ENCODE results near the gene YOD1.

YOD1 gene

GRCh38 chr1:207015791-207016190 lies 35.2 kb downstream of the YOD1 start:
- no peak for DNase-seq (ENCODE audit: low read depth, low spot score)
- peak overlapping the region; percentile 99 for H3K27ac ChIP-seq

- H3K27ac ChIP-seq = no peak overlapping the region
- no peak for DNase-seq (ENCODE audit: low read depth, low spot score)
Measured at GRCh38 chr1:207014728-207015127, 36.3 kb downstream of the YOD1 start.

- no peak for DNase-seq (ENCODE audit: low read depth, low spot score)
- H3K27ac ChIP-seq = no peak overlapping the region
Measured at GRCh38 chr1:207013321-207014085, 37.5 kb downstream of the YOD1 start.

DNA sequence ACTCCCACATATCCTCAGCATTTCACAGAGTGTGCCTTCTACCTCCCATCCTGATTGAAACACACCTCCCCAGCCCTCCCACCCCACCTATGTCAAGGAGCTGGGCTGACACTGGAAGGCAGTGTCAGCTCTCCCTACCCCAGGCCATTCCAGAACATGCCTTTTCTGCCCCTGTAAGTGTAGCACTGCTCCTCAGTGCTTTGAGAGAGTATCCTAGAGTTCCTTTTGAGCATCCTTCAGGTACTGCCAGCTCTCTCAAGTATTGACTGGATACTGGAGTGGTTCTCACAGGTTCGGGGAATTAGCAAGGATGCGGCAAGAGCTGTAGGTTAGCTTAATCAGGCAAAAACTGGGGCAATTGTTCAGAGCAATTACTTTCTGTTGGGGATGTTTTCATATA lies 40.3 kb downstream of the YOD1 start:
- DNase-seq (ENCODE audit: low read depth, low spot score) = no peak
- no peak overlapping the region for H3K27ac ChIP-seq

DNA sequence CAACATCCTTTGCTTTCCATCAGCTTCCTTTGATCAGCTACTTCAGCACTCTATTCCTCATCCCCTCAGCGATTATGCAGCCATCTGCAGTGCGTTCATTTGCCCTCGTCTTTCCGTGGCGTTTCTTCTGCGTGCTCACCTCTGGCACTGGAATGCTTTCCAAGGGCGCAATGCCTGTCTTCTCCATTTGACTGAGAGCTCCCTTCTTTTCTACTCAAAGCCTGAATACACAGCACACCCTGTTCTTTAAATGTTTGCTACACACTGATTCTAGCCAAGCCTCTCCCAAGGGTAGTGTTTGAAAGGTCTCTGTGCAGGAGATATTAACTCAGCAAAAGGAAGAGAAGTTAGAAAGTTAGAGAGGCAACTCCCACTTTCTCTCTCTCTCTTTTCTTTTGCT lies 41.1 kb downstream of the YOD1 start:
- no peak for DNase-seq (ENCODE audit: low read depth, low spot score)

GRCh38 chr1:207009182-207009850 lies 41.7 kb downstream of the YOD1 start:
- peak overlapping the region; percentile 5 for H3K27ac ChIP-seq
- DNase-seq (ENCODE audit: low read depth, low spot score) = no peak

More for the DNA sequence above, 41.1 kb downstream of the YOD1 start:
- peak overlapping the region; percentile 5 for H3K27ac ChIP-seq

- peak overlapping the region; percentile 98 for H3K27ac ChIP-seq
- no peak for DNase-seq (ENCODE audit: low read depth, low spot score)
Measured at GRCh38 chr1:207007352-207008033, 43.5 kb downstream of the YOD1 start.

DNA sequence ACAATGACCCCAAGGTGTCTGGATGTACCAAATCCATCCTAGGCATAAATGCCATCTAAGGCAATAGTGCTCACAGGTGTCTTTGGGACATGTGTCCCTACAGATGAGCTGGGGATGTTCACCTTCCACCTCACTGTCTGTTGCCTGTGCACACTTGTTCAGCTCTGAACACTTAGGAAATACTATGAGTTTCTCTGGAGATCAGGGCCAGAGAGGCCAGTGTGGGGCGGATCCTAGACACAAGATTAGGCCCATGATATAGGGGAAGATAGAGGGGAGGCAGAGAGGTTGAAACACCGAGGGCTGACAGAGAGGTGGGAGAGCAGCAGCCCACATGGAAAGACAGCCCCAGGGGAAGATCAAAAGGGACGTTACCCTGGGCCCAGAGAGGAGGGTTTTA lies 44.1 kb downstream of the YOD1 start:
- H3K27ac ChIP-seq = peak overlapping the region; percentile 98
- no peak for DNase-seq (ENCODE audit: low read depth, low spot score)

DNA sequence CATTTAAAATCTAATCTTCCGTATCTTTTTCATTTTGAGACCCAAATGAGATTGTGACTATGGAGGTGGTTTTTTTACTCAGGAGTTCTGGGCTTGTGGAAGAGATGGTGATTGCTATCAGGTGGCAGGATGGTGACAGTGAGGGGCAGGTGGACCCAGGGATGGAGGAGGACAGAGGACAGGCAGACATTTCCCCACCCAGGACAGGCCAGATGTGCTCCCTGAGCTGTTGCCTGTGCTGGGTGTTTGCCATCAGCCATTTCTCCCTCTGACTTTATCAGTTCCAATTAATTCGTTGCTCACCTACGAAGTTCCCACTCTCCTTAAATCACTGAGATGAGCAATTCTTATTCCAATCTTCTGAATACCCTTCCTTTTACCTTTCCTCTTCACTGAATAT lies 44.9 kb downstream of the YOD1 start:
- no peak for DNase-seq (ENCODE audit: low read depth, low spot score)
- peak overlapping the region; percentile 98 for H3K27ac ChIP-seq

- no peak for DNase-seq (ENCODE audit: low read depth, low spot score)
- peak overlapping the region; percentile 98 for H3K27ac ChIP-seq
Measured at GRCh38 chr1:207004931-207005830, 45.8 kb downstream of the YOD1 start.

DNA sequence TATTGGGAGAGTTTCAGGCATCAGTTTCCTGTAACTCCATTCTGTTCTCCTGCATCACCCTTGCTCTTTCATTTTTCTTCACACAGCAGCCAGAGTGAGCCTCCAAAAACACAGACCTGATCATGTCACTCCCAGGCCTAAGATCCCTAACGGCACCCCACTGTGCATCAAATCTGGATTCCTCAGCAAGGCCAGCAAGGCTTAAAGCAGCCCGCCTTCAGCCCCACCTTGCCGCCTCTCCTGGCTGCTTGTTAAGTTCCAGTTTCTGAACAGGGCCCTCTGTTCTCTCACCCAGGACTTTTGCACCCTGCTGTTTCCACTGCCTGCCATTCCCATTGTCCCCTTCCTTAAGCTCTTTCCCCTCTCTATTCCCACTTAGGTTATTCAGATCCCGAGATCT lies 47.8 kb downstream of the YOD1 start:
- H3K27ac ChIP-seq = peak overlapping the region; percentile 98
- DNase-seq (ENCODE audit: low read depth, low spot score) = no peak

DNA sequence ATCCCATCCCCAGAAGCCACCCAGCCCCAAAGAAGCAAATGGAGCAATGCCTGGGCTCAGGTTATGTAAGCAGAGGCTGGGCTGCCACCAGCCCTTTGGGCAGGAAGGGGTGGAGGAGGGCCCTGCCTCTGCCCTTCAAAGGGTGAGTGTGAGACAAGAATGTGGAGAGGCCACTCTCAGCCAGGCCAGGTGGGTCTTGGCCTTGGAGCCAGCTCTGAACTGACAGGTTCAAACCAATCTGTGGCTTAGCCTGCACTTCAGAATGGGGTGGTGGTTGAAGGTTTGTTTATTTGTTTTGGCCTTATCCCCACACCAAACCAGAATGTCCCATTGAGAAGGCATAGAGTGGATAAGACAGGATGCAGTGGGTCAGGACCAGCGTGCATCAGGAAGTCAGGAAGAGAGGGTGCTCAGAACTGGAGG lies 48.3 kb downstream of the YOD1 start:
- no peak for DNase-seq (ENCODE audit: low read depth, low spot score)
- peak overlapping the region; percentile 98 for H3K27ac ChIP-seq

DNA sequence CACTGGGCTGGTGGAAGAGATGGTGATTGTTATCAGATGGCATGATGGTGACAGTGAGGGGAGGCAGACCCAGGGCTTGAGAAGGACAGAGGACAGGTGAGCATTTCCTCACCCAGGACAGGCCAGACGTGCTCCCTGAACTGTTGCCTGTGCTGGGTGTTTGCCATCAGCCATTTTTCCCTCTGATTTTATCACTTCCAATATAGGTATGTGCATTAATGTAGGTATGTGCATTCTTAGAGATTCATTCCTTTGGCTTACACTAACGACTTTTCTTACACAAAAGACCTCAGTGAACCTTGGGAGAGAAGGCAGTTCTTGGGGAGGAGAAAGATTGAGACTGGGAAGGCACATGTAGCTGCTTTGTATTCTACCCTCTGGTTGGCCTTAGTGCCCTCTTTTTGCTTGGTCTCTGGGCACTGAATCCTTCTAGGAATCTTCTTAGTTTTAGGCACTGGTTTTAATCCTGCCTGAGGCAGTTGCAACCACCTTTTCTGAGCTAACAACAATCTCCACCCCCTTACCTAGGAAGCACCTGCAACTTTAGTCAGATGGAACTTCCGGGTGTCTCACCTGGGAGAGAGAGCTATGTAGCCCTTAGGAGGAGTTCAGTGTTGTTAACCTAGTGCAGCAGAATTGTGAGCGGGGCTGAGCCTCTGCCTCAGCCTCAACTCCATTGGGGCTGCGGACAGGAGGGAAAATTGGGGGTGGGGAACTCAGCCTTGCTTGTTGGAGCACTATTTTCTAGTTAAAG lies 49.3 kb downstream of the YOD1 start:
- DNase-seq (ENCODE audit: low read depth, low spot score) = no peak
- H3K27ac ChIP-seq = peak overlapping the region; percentile 98

- peak overlapping the region; percentile 98 for H3K27ac ChIP-seq
Measured at GRCh38 chr1:207000651-207001291, 50.2 kb downstream of the YOD1 start.

DNA sequence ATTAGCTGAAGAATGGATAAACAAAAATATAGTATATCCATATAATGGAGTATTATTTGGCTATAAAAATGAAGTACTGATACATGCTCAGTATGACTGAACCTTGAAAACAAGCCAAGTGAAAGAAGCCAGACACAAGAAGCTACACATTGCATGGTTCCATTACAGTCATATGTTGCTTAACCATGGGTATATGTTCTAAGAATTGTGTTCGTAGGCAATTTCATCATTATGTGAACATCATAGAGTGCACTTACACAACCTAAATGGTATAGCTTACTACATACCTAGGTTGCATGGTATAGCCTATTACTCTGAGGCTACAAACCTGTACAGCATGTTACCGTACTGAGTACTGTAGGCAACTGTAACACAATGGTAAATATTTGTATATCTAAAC lies 52.2 kb downstream of the YOD1 start:
- H3K27ac ChIP-seq = no peak overlapping the region

More at GRCh38 chr1:207000651-207001291, 50.2 kb downstream of the YOD1 start:
- DNase-seq (ENCODE audit: low read depth, low spot score) = no peak

More for the DNA sequence above, 52.2 kb downstream of the YOD1 start:
- no peak for DNase-seq (ENCODE audit: low read depth, low spot score)
